CD14-positive monocyte (primary cell): Measurements from ENCODE around the gene XYLT1. TPM values are rescaled to one million over a fixed set of nuclear protein-coding genes. Genes with fewer than 3 reads are reported as not detected.
A peak's percentile ranks its signal among the peaks of the same experiment; 100 is the strongest.

ENCODE experiments used
- DNase-seq, 3 donors: peaks; one replicate each; pipeline ENCODE4 v3.0.0-alpha.2; 2011 to 2022
- H2AFZ ChIP-seq: 2 replicates; pipeline ENCODE4 v1.6.0; 2012; ENCODE audit warnings: mild to moderate bottlenecking, low read depth, low read length, inconsistent platforms; ENCODE audit not compliant: insufficient read depth, poor library complexity, severe bottlenecking
- H3K27ac ChIP-seq, 2 donors: 1 replicate in 1 of 2; 2 replicates in 1 of 2; pipeline ENCODE4 v1.5.1; 2012 to 2013; ENCODE audit warnings: low read length in 2 of 2, control low read depth in 1 of 2, inconsistent platforms in 1 of 2, low read depth in 1 of 2, mild to moderate bottlenecking in 1 of 2
- H3K27me3 ChIP-seq, 2 donors: one replicate each; pipeline versions ENCODE4 v1.6.0 to v1.6.1; 2011 to 2013; ENCODE audit warnings: low read length in 2 of 2; ENCODE audit not compliant: control insufficient read depth in 2 of 2, insufficient read depth in 2 of 2
- H3K36me3 ChIP-seq, 2 donors: replicated peaks in 1 of 2; 1 replicate in 1 of 2; 2 replicates in 1 of 2; pipeline versions ENCODE4 v1.5.1 to v1.6.1; 2012 to 2013; ENCODE audit warnings: low read length in 2 of 2, control low read depth in 1 of 2, inconsistent platforms in 1 of 2, mild to moderate bottlenecking in 1 of 2; ENCODE audit not compliant: insufficient read depth in 2 of 2, control insufficient read depth in 1 of 2
- H3K4me1 ChIP-seq, 2 donors: 1 replicate in 1 of 2; 2 replicates in 1 of 2; pipeline versions ENCODE4 v1.5.1 to v1.6.1; 2012 to 2013; ENCODE audit warnings: low read length in 2 of 2, control low read depth in 1 of 2, inconsistent platforms in 1 of 2, mild to moderate bottlenecking in 1 of 2, moderate library complexity in 1 of 2; ENCODE audit not compliant: insufficient read depth in 2 of 2, control insufficient read depth in 1 of 2
- H3K4me2 ChIP-seq: replicated peaks from 2 replicates; pipeline ENCODE3; 2012; ENCODE audit warnings: low read length, moderate library complexity, mild to moderate bottlenecking; ENCODE audit not compliant: poor library complexity, severe bottlenecking; ENCODE audit errors: extremely low read depth
- H3K4me3 ChIP-seq, 3 experiments: fragments of 200-600 bp in 1 of 3; sonication (generic) in 1 of 3; replicated peaks in 1 of 3; 1 replicate in 2 of 3; 2 replicates in 1 of 3; pipeline ENCODE4 v1.5.1; 2011 to 2013; ENCODE audit warnings: low read length in 3 of 3, mild to moderate bottlenecking in 3 of 3, control low read depth in 2 of 3, low read depth in 2 of 3, inconsistent platforms in 1 of 3, moderate library complexity in 1 of 3
- H3K79me2 ChIP-seq: 2 replicates; pipeline ENCODE4 v1.6.0; 2012; ENCODE audit warnings: mild to moderate bottlenecking, control low read depth, inconsistent platforms, low read length, moderate library complexity; ENCODE audit not compliant: insufficient read depth
- H3K9ac ChIP-seq: 2 replicates; pipeline ENCODE4 v1.6.0; 2017; ENCODE audit warnings: low read length, mild to moderate bottlenecking; ENCODE audit not compliant: insufficient read depth, poor library complexity, severe bottlenecking
- H3K9me3 ChIP-seq, 2 donors: replicated peaks in 1 of 2; 1 replicate in 1 of 2; 2 replicates in 1 of 2; pipeline versions ENCODE4 v1.5.1 to v1.6.1; 2012 to 2013; ENCODE audit warnings: low read length in 2 of 2, control low read depth in 1 of 2; ENCODE audit not compliant: control insufficient read depth in 1 of 2, insufficient read depth in 1 of 2
- H4K20me1 ChIP-seq: 2 replicates; pipeline ENCODE4 v1.6.0; 2012; ENCODE audit warnings: mild to moderate bottlenecking, low read length, control low read depth, moderate library complexity; ENCODE audit not compliant: insufficient read depth
- H3K27ac Mint-ChIP-seq, 7 donors: one replicate each; pipeline ENCODE4 v1.8.0; 2020; ENCODE audit warnings: mild to moderate bottlenecking in 7 of 7, mixed read lengths in 7 of 7, moderate library complexity in 6 of 7, inconsistent platforms in 2 of 7
- H3K27me3 Mint-ChIP-seq, 3 donors: one replicate each; pipeline ENCODE4 v1.8.0; 2021 to 2022; ENCODE audit warnings: low read depth in 3 of 3, mild to moderate bottlenecking in 3 of 3, mixed read lengths in 3 of 3, moderate library complexity in 3 of 3, inconsistent platforms in 1 of 3
- H3K36me3 Mint-ChIP-seq, 2 donors: one replicate each; pipeline ENCODE4 v1.8.0; 2020; ENCODE audit warnings: mixed read lengths in 2 of 2, inconsistent platforms in 1 of 2, mild to moderate bottlenecking in 1 of 2
- H3K4me1 Mint-ChIP-seq: one replicate; pipeline ENCODE4 v1.8.0; 2020; ENCODE audit warnings: mild to moderate bottlenecking, mixed read lengths
- H3K4me3 Mint-ChIP-seq, 2 donors: one replicate each; pipeline ENCODE4 v1.8.0; 2020; ENCODE audit warnings: mild to moderate bottlenecking in 2 of 2, mixed read lengths in 2 of 2, moderate library complexity in 1 of 2
- H3K9me3 Mint-ChIP-seq, 7 donors: one replicate each; pipeline ENCODE4 v1.8.0; 2020 to 2022; ENCODE audit warnings: mixed read lengths in 7 of 7, mild to moderate bottlenecking in 6 of 7, moderate library complexity in 6 of 7, inconsistent platforms in 2 of 7
- WGBS: methylation state at CpG from one replicate; pipeline ENCODE4 v1.1.5; 2013; ENCODE audit warnings: missing lambda C conversion rate; ENCODE audit not compliant: insufficient coverage; 5-methylcytosine and 5-hydroxymethylcytosine counted together
- intact Hi-C, 2 donors: fragments of 100-400 bp; cut with micrococcal nuclease; formaldehyde crosslinking; loops; one replicate each; pipeline versions ENCODE4 v1.15.0 to v1.15.1; 2023
- polyA plus RNA-seq, 3 donors: library from polyadenylated mRNA; depleted of rRNA in 1 of 3; unstranded in 2 of 3; stranded (reverse) in 1 of 3; fragments of 300-500 nt in 2 of 3; fragments of >200 nt in 1 of 3; fragmentation: Illumina TruSeq in 2 of 3; gene quantifications; 1 replicate in 2 of 3; 2 replicates in 1 of 3; pipeline ENCODE4 v1.2.3, GENCODE V29; 2012 to 2021
- TF ChIP-seq, protein P1 (sequence below): fragments of 200-600 bp; IDR thresholded peaks from one replicate; pipeline ENCODE4 v1.8.0; 2022; ENCODE audit warnings: antibody characterized with exemption, mild to moderate bottlenecking

Gene XYLT1
- polyA plus RNA-seq, 3 donors = 0.51 to 9.4 (median 1.6) TPM

GRCh38 chr16:17294856-17295255, 175.9 kb downstream of the XYLT1 start:
- peaks cover 30% of the 10 kb centered on the region for H3K4me1 Mint-ChIP-seq
- Histone ChIP-seq H3K27me3 (no peaks in the 10 kb centered on the region), H3K9ac (no peak overlapping the region), H3K27ac (peak overlapping the region in 1 of 2 donors; percentile 13), H2AFZ (no peak overlapping the region), H3K4me2 (no peak overlapping the region), H3K36me3 (no peaks in the 10 kb centered on the region), H3K4me3 (no peak overlapping the region), H3K79me2 (peaks cover 32% of the 10 kb centered on the region), H3K4me1 (peaks cover 16 to 17% of the 10 kb centered on the region in 2 donors), H3K9me3 (no peaks in the 10 kb centered on the region), H4K20me1 (peaks cover 31% of the 10 kb centered on the region)
- intact Hi-C loops = loop anchor here in 1 of 2 donors (5.0 kb wide), 1 partner anchor 38 kb away; no protein-coding TSS in a partner anchor
- H3K27ac Mint-ChIP-seq = peak overlapping the region in 5 of 7 donors; percentile 10 to 72 (median 24)
- DNase-seq = peak; percentile 38 to 70 (median 56)
- peaks cover 0 to 1% (median 0%) of the 10 kb centered on the region in 3 donors for H3K27me3 Mint-ChIP-seq
- WGBS = 63% methylated on average over 1 of the region's 3 CpGs
- no peak overlapping the region for H3K4me3 Mint-ChIP-seq
- no peaks in the 10 kb centered on the region for H3K9me3 Mint-ChIP-seq
- TF ChIP-seq, protein P1, sequence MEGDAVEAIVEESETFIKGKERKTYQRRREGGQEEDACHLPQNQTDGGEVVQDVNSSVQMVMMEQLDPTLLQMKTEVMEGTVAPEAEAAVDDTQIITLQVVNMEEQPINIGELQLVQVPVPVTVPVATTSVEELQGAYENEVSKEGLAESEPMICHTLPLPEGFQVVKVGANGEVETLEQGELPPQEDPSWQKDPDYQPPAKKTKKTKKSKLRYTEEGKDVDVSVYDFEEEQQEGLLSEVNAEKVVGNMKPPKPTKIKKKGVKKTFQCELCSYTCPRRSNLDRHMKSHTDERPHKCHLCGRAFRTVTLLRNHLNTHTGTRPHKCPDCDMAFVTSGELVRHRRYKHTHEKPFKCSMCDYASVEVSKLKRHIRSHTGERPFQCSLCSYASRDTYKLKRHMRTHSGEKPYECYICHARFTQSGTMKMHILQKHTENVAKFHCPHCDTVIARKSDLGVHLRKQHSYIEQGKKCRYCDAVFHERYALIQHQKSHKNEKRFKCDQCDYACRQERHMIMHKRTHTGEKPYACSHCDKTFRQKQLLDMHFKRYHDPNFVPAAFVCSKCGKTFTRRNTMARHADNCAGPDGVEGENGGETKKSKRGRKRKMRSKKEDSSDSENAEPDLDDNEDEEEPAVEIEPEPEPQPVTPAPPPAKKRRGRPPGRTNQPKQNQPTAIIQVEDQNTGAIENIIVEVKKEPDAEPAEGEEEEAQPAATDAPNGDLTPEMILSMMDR = no peak
- H3K36me3 Mint-ChIP-seq = peaks cover 5 to 7% of the 10 kb centered on the region in 2 donors

DNA sequence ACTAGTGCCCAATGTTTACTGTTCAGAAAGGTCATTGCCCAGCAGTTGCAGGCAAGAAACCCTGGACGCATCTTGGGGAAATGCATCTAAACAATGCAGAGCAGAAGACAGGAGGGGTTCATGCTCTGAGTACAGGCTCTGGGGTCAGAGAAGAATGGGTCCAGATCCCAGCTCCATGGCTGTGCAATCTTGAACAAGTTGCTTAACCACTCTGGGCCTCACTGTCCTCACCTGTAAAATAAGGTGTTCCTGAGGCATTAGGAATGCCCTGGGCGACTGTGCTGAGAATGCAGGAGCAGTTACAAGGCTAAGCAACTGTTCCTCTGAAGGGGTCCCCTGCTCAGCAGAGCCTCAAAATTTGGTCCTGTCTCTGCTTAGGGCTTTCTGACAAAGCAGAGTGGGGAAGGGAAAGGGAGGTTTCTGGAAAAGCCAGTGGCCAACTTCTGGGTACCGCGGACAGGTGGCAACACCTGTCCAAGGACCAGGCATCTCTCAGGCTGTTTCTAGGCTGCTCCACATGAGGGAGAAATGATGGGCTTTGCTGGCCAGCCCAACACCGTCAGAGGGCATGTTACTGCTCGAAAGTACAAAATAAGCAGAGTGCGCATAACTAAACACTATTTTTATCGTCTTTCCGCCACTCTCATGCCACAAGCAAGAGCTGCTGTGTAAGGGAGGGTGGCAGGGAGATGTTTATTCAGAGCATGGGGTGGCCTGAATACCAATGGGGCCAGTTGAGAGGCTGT, 176.8 kb downstream of the XYLT1 start:
- Mint-ChIP-seq H3K27ac (peak overlapping the region in 2 of 7 donors; percentile 24 to 32), H3K9me3 (peaks cover 0 to 3% (median 0%) of the 10 kb centered on the region in 7 donors), H3K4me1 (peaks cover 29% of the 10 kb centered on the region), H3K36me3 (peaks cover 7 to 8% of the 10 kb centered on the region in 2 donors), H3K4me3 (no peak overlapping the region), H3K27me3 (peaks cover 0 to 1% (median 0%) of the 10 kb centered on the region in 3 donors)
- TF ChIP-seq, protein P1 = no peak
- H3K79me2 ChIP-seq = peaks cover 32% of the 10 kb centered on the region
- no peak for DNase-seq
- no peak overlapping the region for H3K27ac ChIP-seq
- intact Hi-C loops = no loop called here
- 100% methylated on average over 4 of the region's 9 CpGs for WGBS
- no peak overlapping the region for H2AFZ ChIP-seq
- no peak overlapping the region for H3K4me3 ChIP-seq
- H3K9ac ChIP-seq = no peak overlapping the region
- H3K36me3 ChIP-seq = no peaks in the 10 kb centered on the region
- H4K20me1 ChIP-seq = peaks cover 31% of the 10 kb centered on the region
- peaks cover 16 to 17% of the 10 kb centered on the region in 2 donors for H3K4me1 ChIP-seq
- H3K4me2 ChIP-seq = no peak overlapping the region
- H3K9me3 ChIP-seq = no peaks in the 10 kb centered on the region
- no peaks in the 10 kb centered on the region for H3K27me3 ChIP-seq
